GM12891 (cell line): ENCODE data around the gene PPM1D. TPM values are rescaled to one million over a fixed set of nuclear protein-coding genes. Genes with fewer than 3 reads are reported as not detected.
"Not testable (repeated sequence)": the region's sequence is repeated elsewhere in the genome, so short reads cannot be mapped to it uniquely, and the experiment has no call there.

ENCODE experiments used
- DNase-seq: peaks from one replicate; pipeline ENCODE4 v3.0.0; 2011; ENCODE audit warnings: low spot score; ENCODE audit not compliant: insufficient read length
- FAIRE-seq: peaks from 2 replicates; lab custom pipeline; 2011; peaks lifted over from hg19 to GRCh38; lab: Jason Lieb, UNC
- PAX5 ChIP-seq: IDR thresholded peaks from 2 replicates; pipeline ENCODE4 v1.6.1; 2011; ENCODE audit warnings: low read length, moderate library complexity, mild to moderate bottlenecking; ENCODE audit not compliant: insufficient read depth, severe bottlenecking
- POLR2A ChIP-seq: IDR thresholded peaks from 2 replicates; pipeline ENCODE4 v1.6.1; 2011; ENCODE audit warnings: low read depth, low read length, control low read depth
- POLR2AphosphoS5 ChIP-seq: IDR thresholded peaks from 2 replicates; pipeline ENCODE4 v1.6.1; 2011; ENCODE audit warnings: low read depth, low read length, control low read depth
- POU2F2 ChIP-seq: IDR thresholded peaks from 2 replicates; pipeline ENCODE4 v1.6.1; 2011; ENCODE audit warnings: low read depth, mild to moderate bottlenecking, control low read depth, low read length, moderate library complexity
- SPI1 ChIP-seq: IDR thresholded peaks from 2 replicates; pipeline ENCODE4 v1.6.1; 2011; ENCODE audit warnings: low read depth, low read length, control low read depth
- TAF1 ChIP-seq: IDR thresholded peaks from 2 replicates; pipeline ENCODE4 v1.6.1; 2011; ENCODE audit warnings: low read depth, low read length, control low read depth
- polyA plus RNA-seq: library from polyadenylated mRNA; unstranded; fragments of >200 nt; gene quantifications from one replicate; pipeline ENCODE4 v1.2.1, GENCODE V29; 2012; ENCODE audit warnings: low read depth, missing spikeins, inconsistent platforms; ENCODE audit not compliant: missing spikeins

The PPM1D gene
- 5.2 TPM for polyA plus RNA-seq

DNA sequence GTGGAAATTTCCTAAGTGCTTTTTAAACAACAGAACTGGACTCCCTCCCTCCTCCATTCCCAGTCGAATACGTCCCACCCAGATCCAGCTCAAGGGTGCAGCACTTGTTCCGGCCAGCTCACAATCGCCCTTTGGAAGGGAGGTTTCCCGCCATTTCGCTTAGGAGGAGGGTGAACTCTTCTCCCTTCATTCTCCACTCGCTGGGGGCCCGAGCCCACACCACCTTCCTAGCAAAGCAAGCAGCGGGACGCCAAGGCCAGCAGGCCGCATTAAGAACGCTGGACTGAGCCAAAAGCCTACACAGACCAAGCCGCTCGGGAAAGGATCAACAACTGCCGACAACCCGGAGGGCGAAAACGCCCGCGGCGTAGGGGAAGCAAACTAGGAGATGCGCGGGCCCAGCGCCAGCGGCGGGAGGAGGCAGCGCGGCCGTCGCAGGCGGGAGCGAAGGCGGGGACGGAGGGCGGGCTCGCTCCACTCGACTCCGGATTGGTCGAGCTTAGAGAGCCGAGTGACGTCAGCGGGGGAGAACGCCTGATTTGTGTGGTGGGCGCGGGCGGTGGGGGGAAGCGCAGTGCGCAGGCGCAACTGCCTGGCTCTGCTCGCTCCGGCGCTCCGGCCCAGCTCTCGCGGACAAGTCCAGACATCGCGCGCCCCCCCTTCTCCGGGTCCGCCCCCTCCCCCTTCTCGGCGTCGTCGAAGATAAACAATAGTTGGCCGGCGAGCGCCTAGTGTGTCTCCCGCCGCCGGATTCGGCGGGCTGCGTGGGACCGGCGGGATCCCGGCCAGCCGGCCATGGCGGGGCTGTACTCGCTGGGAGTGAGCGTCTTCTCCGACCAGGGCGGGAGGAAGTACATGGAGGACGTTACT lies at the start of gene PPM1D:
TSS of gene PPM1D (plus strand) at position 574 of the 870 bp plus-strand sequence. CDS start at position 796, 222 bp downstream.
- FAIRE-seq (peak; percentile 99), DNase-seq (peak; percentile 96)
- peak; percentile 70 for TF ChIP-seq TAF1
- 0 out of 2 replicates have a peak, but pooled peaks have one; percentile 14 for TF ChIP-seq SPI1
- peak; percentile 89 for TF ChIP-seq POLR2AphosphoS5
- peak; percentile 86 for TF ChIP-seq POLR2A
- TF ChIP-seq POU2F2, result peak; percentile 59; the same call in 1 of the 2 replicates
- peak; percentile 2 for TF ChIP-seq PAX5

DNA sequence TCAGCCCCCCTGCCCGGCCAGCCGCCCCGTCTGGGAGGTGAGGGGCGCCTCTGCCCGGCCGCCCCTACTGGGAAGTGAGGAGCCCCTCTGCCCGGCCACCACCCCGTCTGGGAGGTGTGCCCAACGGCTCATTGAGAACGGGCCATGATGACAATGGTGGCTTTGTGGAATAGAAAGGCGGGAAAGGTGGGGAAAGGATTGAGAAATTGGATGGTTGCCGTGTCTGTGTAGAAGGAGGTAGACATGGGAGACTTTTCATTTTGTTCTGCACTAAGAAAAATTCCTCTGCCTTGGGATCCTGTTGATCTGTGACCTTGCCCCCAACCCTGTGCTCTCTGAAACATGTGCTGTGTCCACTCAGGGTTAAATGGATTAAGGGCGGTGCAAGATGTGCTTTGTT lies 47.7 kb upstream of the PPM1D start:
- FAIRE-seq, DNase-seq: not testable (repeated sequence)

DNA sequence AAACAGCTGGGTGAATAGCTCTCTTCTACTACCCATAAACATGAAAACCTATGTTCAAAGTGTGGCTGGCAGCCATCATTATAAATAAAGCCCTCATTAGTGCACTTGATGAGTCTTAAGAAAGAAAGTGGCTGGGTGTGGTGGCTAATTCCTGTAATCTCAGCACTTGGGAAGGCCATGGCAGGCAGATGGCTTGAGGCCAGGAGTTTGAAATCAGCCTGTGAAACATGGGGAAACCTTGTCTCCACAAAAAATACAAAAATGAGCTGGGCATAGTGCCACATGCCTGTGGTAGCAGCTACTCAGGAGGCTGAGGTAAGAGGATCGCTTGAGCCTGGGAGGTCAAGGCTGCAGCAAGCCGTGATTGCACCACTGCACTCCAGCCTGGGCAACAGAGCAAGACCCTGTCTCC lies 45.6 kb upstream of the PPM1D start:
- no peak for FAIRE-seq
- DNase-seq, result no peak

DNA sequence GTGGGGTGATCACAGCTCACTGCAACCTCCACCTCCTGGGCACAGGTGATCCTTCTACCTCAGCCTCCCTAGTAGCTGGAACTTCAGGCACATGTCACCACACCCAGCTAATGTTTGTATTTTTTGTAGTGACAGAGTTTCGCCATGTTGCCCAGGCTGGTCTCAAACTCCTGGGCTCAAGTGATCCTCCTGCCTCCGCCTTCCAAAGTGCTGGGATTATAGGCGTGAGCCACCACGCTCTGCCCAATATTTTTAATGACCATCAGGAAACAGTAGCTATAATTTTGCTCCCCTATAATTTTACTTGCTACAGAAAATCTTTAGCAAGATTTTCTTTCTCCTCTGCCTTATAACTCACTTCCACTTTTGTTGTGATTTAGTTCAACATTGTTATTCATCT lies 44.2 kb upstream of the PPM1D start:
- FAIRE-seq, result no peak
- TF ChIP-seq TAF1 (no peak), SPI1 (no peak), PAX5 (no peak), POLR2AphosphoS5 (no peak), POU2F2 (no peak), POLR2A (no peak)
- DNase-seq, result no peak

More for the DNA sequence above, 45.6 kb upstream of the PPM1D start:
- no peak for TF ChIP-seq POU2F2
- no peak for TF ChIP-seq POLR2A
- no peak for TF ChIP-seq TAF1
- TF ChIP-seq PAX5, result no peak
- TF ChIP-seq POLR2AphosphoS5, result no peak
- no peak for TF ChIP-seq SPI1

DNA sequence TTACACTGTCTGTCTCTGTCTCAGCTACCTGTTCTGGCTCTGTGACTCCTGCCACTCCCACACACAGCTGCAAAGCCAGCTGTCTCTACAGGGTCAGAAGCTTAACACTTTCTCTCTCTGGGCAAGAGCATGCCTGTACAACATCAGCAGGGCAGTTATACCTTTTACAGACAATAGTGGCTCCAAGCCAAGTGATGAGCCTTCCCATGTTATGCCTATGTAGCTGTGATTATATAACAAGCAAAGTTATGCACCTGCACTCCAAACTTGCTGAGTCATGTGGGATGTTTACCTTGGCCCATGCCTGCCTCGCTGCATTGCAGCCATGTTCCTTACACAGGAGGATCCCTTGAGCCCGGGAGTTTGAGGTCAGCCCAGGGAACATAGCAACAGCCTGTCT lies 42.2 kb upstream of the PPM1D start:
- FAIRE-seq (no peak), DNase-seq (no peak)
- TF ChIP-seq SPI1 (no peak), POLR2A (no peak), TAF1 (no peak), PAX5 (no peak), POLR2AphosphoS5 (no peak), POU2F2 (no peak)

DNA sequence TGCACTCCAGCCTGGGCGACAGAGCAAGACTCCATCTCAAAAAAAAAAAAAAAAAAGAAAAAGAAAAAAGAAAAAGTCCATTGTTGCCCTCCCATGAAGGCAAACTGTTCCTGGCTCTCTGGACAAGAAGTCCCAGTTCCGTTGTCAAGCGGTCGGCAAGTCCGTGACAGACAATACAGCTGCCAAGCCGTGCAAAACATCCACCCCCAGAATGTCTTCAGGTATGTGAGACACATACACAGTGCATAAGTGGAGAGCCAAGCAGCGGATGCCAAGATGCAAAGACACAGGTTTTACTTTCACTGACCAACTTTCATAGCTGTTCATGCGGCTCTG lies 40.4 kb upstream of the PPM1D start:
- DNase-seq, result no peak
- TF ChIP-seq POLR2A (no peak), POU2F2 (no peak), PAX5 (no peak), POLR2AphosphoS5 (no peak), SPI1 (no peak), TAF1 (no peak)
- FAIRE-seq, result no peak

DNA sequence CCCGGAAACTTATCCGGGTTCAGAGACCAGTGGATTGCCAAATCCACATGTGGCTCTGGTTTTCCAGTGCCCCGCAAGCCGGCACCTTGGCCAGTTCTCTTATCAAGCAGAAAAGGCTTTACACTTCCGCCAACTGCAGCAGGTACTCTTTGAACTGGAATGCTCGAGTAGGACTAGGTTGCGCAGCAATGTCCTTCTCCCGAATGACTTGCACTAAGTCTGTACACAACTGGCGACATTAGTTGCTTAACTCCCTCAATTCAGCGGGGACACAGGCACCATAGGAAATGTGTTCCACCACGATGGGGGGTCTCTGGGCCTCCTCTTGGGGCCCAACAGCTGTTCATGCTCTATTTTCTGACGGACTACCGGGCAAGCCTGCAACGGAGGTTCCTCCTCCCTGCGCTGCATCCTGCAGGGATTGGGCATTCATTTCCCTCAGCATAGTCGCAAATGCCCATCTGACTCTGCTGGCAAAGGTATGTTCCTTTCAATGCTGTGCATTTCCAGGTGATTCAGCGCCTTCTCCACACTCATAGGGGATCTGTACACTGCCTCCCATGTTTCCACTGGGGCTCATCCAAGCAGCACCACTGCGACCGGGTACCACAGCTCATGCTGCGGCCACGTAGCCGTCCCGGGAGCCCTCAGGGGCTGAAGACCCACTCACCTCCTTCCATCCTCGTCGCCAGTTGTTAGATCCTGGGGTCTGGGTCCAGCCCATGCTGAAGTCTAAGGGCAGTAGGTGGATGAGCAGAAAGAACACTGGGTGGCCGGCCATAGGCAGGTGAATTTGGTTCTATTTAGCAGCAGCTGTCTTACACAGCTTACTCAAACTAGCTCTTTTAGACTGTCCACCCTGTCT lies 39.8 kb upstream of the PPM1D start:
- TF ChIP-seq POLR2A (no peak), PAX5 (no peak), POU2F2 (no peak), TAF1 (no peak), SPI1 (no peak), POLR2AphosphoS5 (no peak)
- FAIRE-seq (no peak), DNase-seq (no peak)

DNA sequence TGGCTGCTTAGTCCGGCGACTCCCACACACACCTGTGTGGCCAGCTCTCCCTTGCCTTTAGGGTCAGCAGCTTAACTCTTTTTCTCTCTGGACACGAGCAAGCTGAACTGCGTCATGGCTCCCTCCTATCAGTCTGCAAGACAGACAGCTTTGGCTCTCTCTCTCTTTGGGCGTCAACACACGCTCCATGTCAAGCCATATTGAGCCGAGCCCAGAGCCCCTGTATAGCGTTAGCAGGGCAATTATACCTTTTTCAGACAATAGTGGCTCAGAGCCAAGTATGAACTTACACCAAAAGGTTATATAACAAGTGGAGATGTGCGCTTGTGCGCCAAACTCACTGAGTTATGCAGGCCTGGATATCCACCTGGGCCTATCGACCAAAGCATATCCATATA lies 39.1 kb upstream of the PPM1D start:
- DNase-seq (no peak), FAIRE-seq (no peak)
- TF ChIP-seq SPI1 (no peak), TAF1 (no peak), POLR2AphosphoS5 (no peak), PAX5 (no peak), POU2F2 (no peak), POLR2A (no peak)

DNA sequence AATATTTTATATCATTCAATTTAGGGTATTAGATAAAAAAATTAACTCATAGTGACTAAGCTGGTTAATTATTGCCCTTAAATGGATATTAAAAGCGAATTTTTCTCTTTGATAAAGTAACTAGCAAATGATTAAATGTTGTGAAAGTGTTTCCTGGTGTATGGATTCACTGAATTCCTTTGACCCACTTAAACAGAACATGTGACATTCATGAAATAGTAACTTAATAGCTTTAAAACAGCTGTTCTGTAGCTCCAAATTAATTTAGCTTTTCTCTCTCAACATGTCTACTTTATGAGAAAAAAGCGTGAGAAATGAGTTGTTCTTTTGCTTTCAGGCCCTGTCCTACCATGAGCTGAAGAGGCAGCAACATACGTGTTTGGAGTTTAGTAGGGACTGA lies 37.6 kb upstream of the PPM1D start:
- TF ChIP-seq POLR2AphosphoS5, result no peak
- TF ChIP-seq TAF1, result no peak
- no peak for TF ChIP-seq POU2F2
- TF ChIP-seq POLR2A, result no peak
- TF ChIP-seq PAX5, result no peak
- TF ChIP-seq SPI1, result no peak

More for the DNA sequence above, 37.6 kb upstream of the PPM1D start:
- no peak for DNase-seq
- no peak for FAIRE-seq
